NCI-H748 (cell line): ENCODE measurements around the gene PRPSAP2.
"Not testable (repeated sequence)": the region's sequence is repeated elsewhere in the genome, so short reads cannot be mapped to it uniquely, and the experiment has no call there.

Experiments used
- DNase-seq: peaks from one replicate; lab custom pipeline; 2025; ENCODE audit not compliant: unreplicated experiment; lab: John Stamatoyannopoulos, UW

Gene PRPSAP2

GRCh38 chr17:18889658-18890057, 31.7 kb downstream of the PRPSAP2 start:
- DNase-seq, result no peak

- no peak for DNase-seq
These were observed 33.6 kb downstream of the PRPSAP2 start for GRCh38 chr17:18891541-18891940.

- DNase-seq, result no peak
These were observed 38.2 kb downstream of the PRPSAP2 start for GRCh38 chr17:18896146-18896545.

GRCh38 chr17:18896947-18897346, 39.0 kb downstream of the PRPSAP2 start:
- no peak for DNase-seq

GRCh38 chr17:18904482-18904881, 46.6 kb downstream of the PRPSAP2 start:
- DNase-seq, result no peak

- no peak for DNase-seq
These were observed 47.3 kb downstream of the PRPSAP2 start for GRCh38 chr17:18905226-18905625.

GRCh38 chr17:18910326-18910725, 52.4 kb downstream of the PRPSAP2 start:
- DNase-seq, result no peak

GRCh38 chr17:18910881-18911280, 53.0 kb downstream of the PRPSAP2 start:
- DNase-seq, result no peak

GRCh38 chr17:18916816-18917500, 59.0 kb downstream of the PRPSAP2 start:
- no peak for DNase-seq

GRCh38 chr17:18917506-18918032, 59.6 kb downstream of the PRPSAP2 start:
- DNase-seq, result no peak

GRCh38 chr17:18919963-18920362, 62.0 kb downstream of the PRPSAP2 start:
- no peak for DNase-seq

- no peak for DNase-seq
These were observed 63.0 kb downstream of the PRPSAP2 start for GRCh38 chr17:18920911-18921441.

- no peak for DNase-seq
These were observed 63.6 kb downstream of the PRPSAP2 start for GRCh38 chr17:18921485-18921884.

- no peak for DNase-seq
These were observed 64.1 kb downstream of the PRPSAP2 start for GRCh38 chr17:18921912-18922451.

- DNase-seq, result not testable (repeated sequence)
These were observed 64.7 kb downstream of the PRPSAP2 start for GRCh38 chr17:18922596-18922995.

GRCh38 chr17:18925187-18925586, 67.3 kb downstream of the PRPSAP2 start:
- DNase-seq, result no peak

GRCh38 chr17:18928628-18929125, 70.7 kb downstream of the PRPSAP2 start:
- DNase-seq, result no peak

- DNase-seq, result no peak
These were observed 74.6 kb downstream of the PRPSAP2 start for GRCh38 chr17:18932360-18933055.

- DNase-seq, result no peak
These were observed 75.4 kb downstream of the PRPSAP2 start for GRCh38 chr17:18933102-18934058.

GRCh38 chr17:18937981-18938691, 80.2 kb downstream of the PRPSAP2 start:
- DNase-seq, result peak; percentile 50
